Activated naive CD4-positive, alpha-beta T cell treated with anti-CD3 and anti-CD28 coated beads, Interleukin-2, amount 50 U/mL, for 24 hours (primary cell): ENCODE results near the gene RCSD1.
"Not testable (repeated sequence)": the region's sequence is repeated elsewhere in the genome, so short reads cannot be mapped to it uniquely, and the experiment has no call there.

Experiments
- H3K27ac Mint-ChIP-seq: one replicate; pipeline ENCODE4 v1.8.0; 2021; ENCODE audit warnings: mild to moderate bottlenecking, mixed read lengths
- H3K27me3 Mint-ChIP-seq: one replicate; pipeline ENCODE4 v1.8.0; 2021; ENCODE audit warnings: mixed read lengths
- H3K36me3 Mint-ChIP-seq: one replicate; pipeline ENCODE4 v1.8.0; 2021; ENCODE audit warnings: mixed read lengths
- H3K4me1 Mint-ChIP-seq: one replicate; pipeline ENCODE4 v1.8.0; 2021; ENCODE audit warnings: mixed read lengths
- H3K4me3 Mint-ChIP-seq: one replicate; pipeline ENCODE4 v1.8.0; 2021; ENCODE audit warnings: mild to moderate bottlenecking, mixed read lengths
- H3K9me3 Mint-ChIP-seq: one replicate; pipeline ENCODE4 v1.8.0; 2021; ENCODE audit warnings: mixed read lengths

RCSD1 gene

GRCh38 chr1:167717351-167717750, 87.3 kb downstream of the RCSD1 start:
- Mint-ChIP-seq H3K36me3 (no peaks in the 10 kb centered on the region), H3K9me3 (no peaks in the 10 kb centered on the region), H3K4me3 (peak overlapping the region; percentile 93), H3K27ac (no peak overlapping the region), H3K4me1 (peaks cover 67% of the 10 kb centered on the region), H3K27me3 (peaks cover 2% of the 10 kb centered on the region)

- H3K36me3 Mint-ChIP-seq, result no peaks in the 10 kb centered on the region
- H3K4me3 Mint-ChIP-seq, result no peak overlapping the region
- H3K27ac Mint-ChIP-seq, result no peak overlapping the region
These were observed 89.1 kb downstream of the RCSD1 start for GRCh38 chr1:167718914-167719691.

GRCh38 chr1:167719715-167720421, 89.8 kb downstream of the RCSD1 start:
- H3K4me3 Mint-ChIP-seq, H3K27ac Mint-ChIP-seq: not testable (repeated sequence)
- peaks cover 68% of the 10 kb centered on the region for H3K4me1 Mint-ChIP-seq

More at GRCh38 chr1:167718914-167719691, 89.1 kb downstream of the RCSD1 start:
- H3K27me3 Mint-ChIP-seq, result peaks cover 2% of the 10 kb centered on the region
- H3K9me3 Mint-ChIP-seq, result no peaks in the 10 kb centered on the region
- H3K4me1 Mint-ChIP-seq, result peaks cover 67% of the 10 kb centered on the region

DNA sequence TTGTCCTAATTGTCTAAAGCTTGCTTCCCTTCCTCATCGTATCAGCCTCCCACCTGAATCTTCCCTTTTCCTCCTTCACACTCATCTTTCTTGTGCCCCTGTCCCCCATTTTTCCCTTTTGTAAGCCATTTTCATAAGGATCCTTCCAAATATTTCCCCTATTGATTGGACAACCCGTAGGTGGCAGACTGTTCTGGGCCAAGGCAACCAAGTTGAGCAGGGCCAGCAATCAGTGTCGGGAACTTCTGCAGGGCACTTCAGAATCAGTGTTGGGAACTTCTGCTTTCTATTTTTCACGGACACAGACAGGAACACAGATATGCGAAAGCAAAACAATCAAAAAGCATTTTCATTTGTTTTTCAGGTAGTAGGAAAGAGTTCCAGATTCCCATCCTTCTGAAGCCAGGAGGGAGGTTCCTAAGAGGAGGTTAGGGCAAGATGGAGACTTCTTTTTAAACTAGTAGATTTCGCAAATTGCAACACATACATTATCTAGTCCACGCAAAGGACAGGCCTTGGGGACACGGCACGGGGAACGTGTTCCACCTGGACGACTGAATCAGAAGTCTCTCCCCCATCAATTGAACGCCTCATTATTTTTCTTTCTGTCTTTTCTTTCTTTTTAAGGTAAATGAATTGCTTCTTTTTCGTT, 91.1 kb downstream of the RCSD1 start:
- Mint-ChIP-seq H3K9me3 (no peaks in the 10 kb centered on the region), H3K27ac (peak overlapping the region; percentile 89), H3K27me3 (no peaks in the 10 kb centered on the region), H3K4me1 (peaks cover 62% of the 10 kb centered on the region), H3K4me3 (peak overlapping the region; percentile 96), H3K36me3 (no peaks in the 10 kb centered on the region)

More at GRCh38 chr1:167719715-167720421, 89.8 kb downstream of the RCSD1 start:
- H3K9me3 Mint-ChIP-seq, H3K36me3 Mint-ChIP-seq, H3K27me3 Mint-ChIP-seq: not testable (repeated sequence)

DNA sequence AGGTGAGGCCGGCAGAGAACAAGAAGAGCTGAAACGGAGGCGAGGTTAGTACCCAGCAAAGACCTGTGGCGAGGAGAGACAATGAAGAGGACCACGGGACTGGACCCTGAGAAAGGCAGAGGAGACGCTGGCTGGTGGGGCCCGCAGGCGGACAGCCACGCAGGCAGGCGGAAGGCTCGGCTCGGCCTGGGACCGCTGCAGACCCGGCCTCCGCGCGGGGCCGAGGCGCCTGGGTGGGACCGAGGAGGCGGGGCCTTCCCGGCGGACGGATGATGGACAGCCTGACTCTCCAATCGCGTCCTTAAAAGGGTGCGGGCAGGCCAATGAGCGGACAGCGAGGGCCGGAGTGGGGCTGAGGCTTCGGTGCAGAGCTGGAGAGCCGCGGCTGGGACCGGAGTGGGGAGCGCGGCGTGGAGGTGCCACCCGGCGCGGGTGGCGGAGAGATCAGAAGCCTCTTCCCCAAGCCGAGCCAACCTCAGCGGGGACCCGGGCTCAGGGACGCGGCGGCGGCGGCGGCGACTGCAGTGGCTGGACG, 91.7 kb downstream of the RCSD1 start, which contains the start of gene MPZL1:
Gene MPZL1, plus strand, starts transcription at position 366 of the 535 bp plus-strand sequence. CDS start 170 bp downstream, outside the sequence.
- Mint-ChIP-seq H3K4me3 (peak within 1 kb of the TSS; percentile 96), H3K36me3 (no peaks in the 10 kb centered on the region), H3K9me3 (no peaks in the 10 kb centered on the region), H3K27me3 (no peaks in the 10 kb centered on the region), H3K4me1 (peaks cover 65% of the 10 kb centered on the region), H3K27ac (peak within 1 kb of the TSS; percentile 89)

GRCh38 chr1:167722152-167722869, 92.3 kb downstream of the RCSD1 start:
- no peaks in the 10 kb centered on the region for H3K27me3 Mint-ChIP-seq
- peaks cover 60% of the 10 kb centered on the region for H3K4me1 Mint-ChIP-seq
- H3K27ac Mint-ChIP-seq, result peak overlapping the region; percentile 20
- H3K9me3 Mint-ChIP-seq, result no peaks in the 10 kb centered on the region
- peak overlapping the region; percentile 96 for H3K4me3 Mint-ChIP-seq
- no peaks in the 10 kb centered on the region for H3K36me3 Mint-ChIP-seq

DNA sequence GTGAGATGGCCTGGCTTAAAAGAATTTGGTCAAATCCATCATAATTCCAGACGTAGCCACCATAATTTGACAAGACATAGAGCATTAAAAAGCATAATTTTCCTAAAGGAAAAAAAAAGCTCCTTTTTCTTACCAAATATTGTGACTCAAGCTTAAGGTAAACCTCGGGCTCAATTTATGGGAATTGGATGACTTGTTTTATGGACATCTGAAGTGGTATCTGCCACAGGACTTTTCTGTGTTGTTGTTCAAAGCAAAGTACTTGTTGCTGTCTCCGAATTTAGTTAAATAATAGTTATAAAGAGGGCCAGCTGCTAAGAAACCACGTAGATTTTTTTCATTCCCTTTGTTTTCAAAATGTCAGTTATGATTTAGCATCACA, 92.8 kb downstream of the RCSD1 start:
- Mint-ChIP-seq H3K27me3 (no peaks in the 10 kb centered on the region), H3K4me1 (peaks cover 58% of the 10 kb centered on the region), H3K9me3 (no peaks in the 10 kb centered on the region), H3K36me3 (peaks cover 2% of the 10 kb centered on the region), H3K4me3 (peak overlapping the region; percentile 96), H3K27ac (peak overlapping the region; percentile 20)

DNA sequence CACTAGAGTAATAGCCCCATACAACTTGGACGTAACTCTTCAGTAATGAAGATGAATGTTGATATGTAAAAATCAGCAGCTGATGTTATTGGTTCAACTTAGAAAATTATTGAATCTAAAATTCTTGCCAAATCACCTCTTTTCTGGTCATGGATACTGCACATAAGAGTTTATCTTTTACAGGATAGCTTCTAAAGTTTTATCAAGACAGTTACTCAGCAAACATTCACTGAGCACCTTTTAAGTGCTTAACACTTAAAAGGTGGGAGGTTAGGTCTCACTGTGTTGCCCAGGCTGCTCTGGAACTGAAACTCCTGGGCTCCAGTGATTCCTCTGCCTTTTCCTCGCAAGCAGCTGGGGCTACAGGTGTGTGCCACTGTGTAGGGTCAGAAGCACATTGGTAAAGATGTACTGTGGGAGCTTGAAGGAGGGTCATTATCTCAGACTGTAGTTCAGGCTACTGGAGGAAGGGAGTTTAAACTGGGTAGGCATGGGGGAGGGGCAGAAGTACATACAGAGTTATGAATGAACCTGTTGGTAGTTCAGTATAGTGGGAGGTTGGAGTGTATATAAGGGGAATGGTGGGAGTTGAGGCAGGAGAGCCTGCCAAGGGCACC, 93.8 kb downstream of the RCSD1 start:
- H3K27ac Mint-ChIP-seq, result no peak overlapping the region
- H3K27me3 Mint-ChIP-seq, result no peaks in the 10 kb centered on the region
- H3K36me3 Mint-ChIP-seq, result peaks cover 2% of the 10 kb centered on the region
- H3K4me1 Mint-ChIP-seq, result peaks cover 57% of the 10 kb centered on the region
- no peaks in the 10 kb centered on the region for H3K9me3 Mint-ChIP-seq
- H3K4me3 Mint-ChIP-seq, result peak overlapping the region; percentile 8

- Mint-ChIP-seq H3K9me3 (no peaks in the 10 kb centered on the region), H3K27me3 (no peaks in the 10 kb centered on the region), H3K4me1 (peaks cover 35% of the 10 kb centered on the region), H3K36me3 (peaks cover 7% of the 10 kb centered on the region), H3K4me3 (no peak overlapping the region), H3K27ac (no peak overlapping the region)
These were observed 96.0 kb downstream of the RCSD1 start for GRCh38 chr1:167726008-167726407.

DNA sequence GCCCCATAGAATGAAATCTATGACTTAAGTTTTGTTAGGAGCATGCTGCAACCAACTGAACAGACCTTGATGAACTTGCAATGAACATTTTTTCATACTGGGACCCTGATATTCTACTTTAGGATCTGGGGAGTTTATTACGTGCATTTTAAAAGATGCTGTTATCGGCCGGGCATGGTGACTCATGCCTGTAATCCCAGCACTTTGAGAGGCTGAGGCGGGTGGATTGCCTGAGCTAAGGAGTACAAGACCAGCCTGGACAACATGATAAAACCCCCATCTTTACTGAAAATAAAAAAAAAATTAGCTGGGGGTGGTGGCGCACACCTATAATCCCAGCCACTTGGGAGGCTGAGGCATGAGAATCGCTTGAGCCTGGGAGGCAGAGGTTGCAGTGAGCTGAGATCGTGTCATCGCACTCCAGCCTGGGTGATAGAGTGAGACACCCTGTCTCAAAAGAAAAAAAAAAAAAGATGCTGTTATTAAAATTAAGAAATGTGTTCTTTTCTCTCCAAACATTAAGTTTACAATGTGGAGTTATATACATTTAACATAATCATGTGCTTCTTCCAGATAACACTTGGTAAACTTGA, 98.9 kb downstream of the RCSD1 start:
- Mint-ChIP-seq H3K4me3 (no peak overlapping the region), H3K27me3 (no peaks in the 10 kb centered on the region), H3K4me1 (peaks cover 15% of the 10 kb centered on the region)

DNA sequence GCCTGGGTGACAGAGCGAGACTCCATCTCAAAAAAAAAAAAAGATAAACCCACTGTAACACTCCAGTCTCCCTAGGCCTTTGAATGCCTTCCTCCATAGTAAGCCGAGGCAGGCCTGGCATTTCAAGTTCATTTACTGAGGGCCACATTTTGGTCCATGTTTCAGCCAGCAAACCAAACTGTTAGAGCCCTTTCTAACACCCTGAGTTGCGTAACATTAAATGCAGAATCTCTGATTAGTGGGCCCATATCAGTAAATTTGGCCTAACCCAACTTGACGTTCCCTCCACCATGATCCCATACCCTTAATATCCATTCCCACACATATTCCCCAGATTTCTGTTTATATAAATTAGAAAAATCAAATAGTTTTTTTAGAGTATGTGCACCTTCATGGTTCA, 104.2 kb downstream of the RCSD1 start:
- H3K4me1 Mint-ChIP-seq, result no peaks in the 10 kb centered on the region
- no peak overlapping the region for H3K4me3 Mint-ChIP-seq
- peaks cover 8% of the 10 kb centered on the region for H3K36me3 Mint-ChIP-seq
- H3K9me3 Mint-ChIP-seq, result no peaks in the 10 kb centered on the region
- no peaks in the 10 kb centered on the region for H3K27me3 Mint-ChIP-seq
- H3K27ac Mint-ChIP-seq, result no peak overlapping the region

More for the DNA sequence above, 98.9 kb downstream of the RCSD1 start:
- Mint-ChIP-seq H3K9me3 (no peaks in the 10 kb centered on the region), H3K36me3 (peaks cover 7% of the 10 kb centered on the region), H3K27ac (no peak overlapping the region)

- Mint-ChIP-seq H3K27me3 (no peaks in the 10 kb centered on the region), H3K27ac (no peak overlapping the region), H3K36me3 (peaks cover 8% of the 10 kb centered on the region), H3K9me3 (no peaks in the 10 kb centered on the region), H3K4me3 (no peak overlapping the region), H3K4me1 (no peaks in the 10 kb centered on the region)
These were observed 104.8 kb downstream of the RCSD1 start for GRCh38 chr1:167734841-167735240.

GRCh38 chr1:167737169-167737568, 107.1 kb downstream of the RCSD1 start:
- no peaks in the 10 kb centered on the region for H3K9me3 Mint-ChIP-seq
- H3K27me3 Mint-ChIP-seq, result no peaks in the 10 kb centered on the region
- H3K36me3 Mint-ChIP-seq, result peaks cover 3% of the 10 kb centered on the region
- no peak overlapping the region for H3K27ac Mint-ChIP-seq
- no peaks in the 10 kb centered on the region for H3K4me1 Mint-ChIP-seq
- no peak overlapping the region for H3K4me3 Mint-ChIP-seq

GRCh38 chr1:167738158-167738557, 108.1 kb downstream of the RCSD1 start:
- Mint-ChIP-seq H3K36me3 (peaks cover 3% of the 10 kb centered on the region), H3K4me1 (no peaks in the 10 kb centered on the region), H3K27me3 (no peaks in the 10 kb centered on the region), H3K9me3 (no peaks in the 10 kb centered on the region), H3K27ac (no peak overlapping the region), H3K4me3 (no peak overlapping the region)
